HL-60 (cell line): ENCODE results near the gene TXNDC2.

Experiments used
- POLR2AphosphoS5 ChIP-seq: IDR thresholded peaks from 2 replicates; pipeline ENCODE4 v1.6.1; 2012; ENCODE audit warnings: low read depth
- TF ChIP-seq, protein P1 (sequence below): IDR thresholded peaks from 2 replicates; pipeline ENCODE4 v1.6.1; 2012; ENCODE audit warnings: low read depth; ENCODE audit not compliant: insufficient replicate concordance

DNA sequence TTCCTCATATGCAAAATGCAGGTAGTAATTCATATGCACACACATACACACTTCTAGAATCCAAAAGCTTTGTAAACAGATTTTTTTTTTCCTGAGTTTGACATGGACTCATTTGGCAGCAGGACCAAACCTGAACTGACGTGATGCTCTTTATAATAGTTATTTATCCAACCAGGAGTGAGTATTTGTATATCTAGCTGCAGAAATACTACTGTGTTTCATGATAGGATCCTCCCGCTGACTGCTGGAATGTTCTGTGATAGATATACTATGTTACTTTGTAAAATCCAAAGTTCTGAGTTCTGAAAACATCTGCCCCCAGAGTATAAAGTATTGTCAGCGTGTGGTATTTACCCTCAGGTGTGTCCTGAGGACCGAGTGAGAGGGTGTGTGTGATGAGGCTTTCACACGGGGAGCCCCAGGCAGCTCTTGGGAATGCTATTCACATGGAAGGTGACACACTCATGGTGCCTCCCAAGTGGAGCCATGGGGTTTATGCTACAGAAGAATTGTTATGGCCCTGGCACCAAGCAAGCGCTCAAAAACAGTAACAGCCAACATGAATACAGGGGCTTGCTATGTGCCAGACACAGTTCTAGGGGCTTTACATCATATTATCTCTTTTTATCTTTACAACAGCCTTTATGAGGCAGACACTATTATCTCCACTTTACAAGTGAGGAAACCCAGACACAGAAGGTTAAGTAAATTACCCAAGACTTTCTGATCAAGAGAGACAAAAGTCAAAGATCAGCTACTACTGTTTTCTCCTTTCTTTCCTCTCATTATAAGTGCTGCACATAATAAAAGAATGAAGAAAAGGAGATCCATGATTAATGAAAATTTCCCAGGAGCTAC, 16.7 kb upstream of the TXNDC2 start:
- TF ChIP-seq, protein P1, sequence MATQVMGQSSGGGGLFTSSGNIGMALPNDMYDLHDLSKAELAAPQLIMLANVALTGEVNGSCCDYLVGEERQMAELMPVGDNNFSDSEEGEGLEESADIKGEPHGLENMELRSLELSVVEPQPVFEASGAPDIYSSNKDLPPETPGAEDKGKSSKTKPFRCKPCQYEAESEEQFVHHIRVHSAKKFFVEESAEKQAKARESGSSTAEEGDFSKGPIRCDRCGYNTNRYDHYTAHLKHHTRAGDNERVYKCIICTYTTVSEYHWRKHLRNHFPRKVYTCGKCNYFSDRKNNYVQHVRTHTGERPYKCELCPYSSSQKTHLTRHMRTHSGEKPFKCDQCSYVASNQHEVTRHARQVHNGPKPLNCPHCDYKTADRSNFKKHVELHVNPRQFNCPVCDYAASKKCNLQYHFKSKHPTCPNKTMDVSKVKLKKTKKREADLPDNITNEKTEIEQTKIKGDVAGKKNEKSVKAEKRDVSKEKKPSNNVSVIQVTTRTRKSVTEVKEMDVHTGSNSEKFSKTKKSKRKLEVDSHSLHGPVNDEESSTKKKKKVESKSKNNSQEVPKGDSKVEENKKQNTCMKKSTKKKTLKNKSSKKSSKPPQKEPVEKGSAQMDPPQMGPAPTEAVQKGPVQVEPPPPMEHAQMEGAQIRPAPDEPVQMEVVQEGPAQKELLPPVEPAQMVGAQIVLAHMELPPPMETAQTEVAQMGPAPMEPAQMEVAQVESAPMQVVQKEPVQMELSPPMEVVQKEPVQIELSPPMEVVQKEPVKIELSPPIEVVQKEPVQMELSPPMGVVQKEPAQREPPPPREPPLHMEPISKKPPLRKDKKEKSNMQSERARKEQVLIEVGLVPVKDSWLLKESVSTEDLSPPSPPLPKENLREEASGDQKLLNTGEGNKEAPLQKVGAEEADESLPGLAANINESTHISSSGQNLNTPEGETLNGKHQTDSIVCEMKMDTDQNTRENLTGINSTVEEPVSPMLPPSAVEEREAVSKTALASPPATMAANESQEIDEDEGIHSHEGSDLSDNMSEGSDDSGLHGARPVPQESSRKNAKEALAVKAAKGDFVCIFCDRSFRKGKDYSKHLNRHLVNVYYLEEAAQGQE = no peak
- TF ChIP-seq POLR2AphosphoS5 = no peak
